Measurements from ENCODE around the gene KCTD5. TPM values are rescaled to one million over a fixed set of nuclear protein-coding genes. Genes with fewer than 3 reads are reported as not detected.
A peak's percentile ranks its signal among the peaks of the same experiment; 100 is the strongest.

KCTD5 gene, protein sequence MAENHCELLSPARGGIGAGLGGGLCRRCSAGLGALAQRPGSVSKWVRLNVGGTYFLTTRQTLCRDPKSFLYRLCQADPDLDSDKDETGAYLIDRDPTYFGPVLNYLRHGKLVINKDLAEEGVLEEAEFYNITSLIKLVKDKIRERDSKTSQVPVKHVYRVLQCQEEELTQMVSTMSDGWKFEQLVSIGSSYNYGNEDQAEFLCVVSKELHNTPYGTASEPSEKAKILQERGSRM
- total RNA-seq (2013; cell fraction: nucleolus; rRNA removed) = 17.9 and 27.0 TPM in 2 replicates
- total RNA-seq (2014; rRNA removed) (36.1 and 40.9 TPM in 2 replicates), total RNA-seq (2014; rRNA removed; fragmentation: Illumina TruSeq; extraction: Trizol) (24.1 and 24.2 TPM in 2 replicates), total RNA-seq (2021) (36.1 and 36.5 TPM in 2 replicates), polyA plus RNA-seq (2011; rRNA removed) (42.4 and 50.2 TPM in 2 replicates), polyA plus RNA-seq (2014; fragmentation: Illumina TruSeq; extraction: Trizol) (18.1 and 24.7 TPM in 2 replicates), polyA plus RNA-seq (2014; fragmentation: Nextera tagmentation; extraction: Ambion mirVana) (1 to 10 TPM in 1 of 2 experiments, under 1 TPM in 1; 0.58 to 3.0 TPM), polyA plus RNA-seq (2014; rRNA removed) (56.4 and 57.9 TPM in 2 replicates), polyA plus RNA-seq (2016; fragmentation: Nextera tagmentation; extraction: Ambion mirVana) (10 to 100 TPM; 38.1 to 42.3 TPM), polyA minus RNA-seq (2011; rRNA and poly(A)+ RNA removed) (34.3 and 36.0 TPM in 2 replicates), Bru-seq, nascent RNA (percentile 68 among the genes with signal in this experiment), BruChase-seq, experiment 1, labeled RNA remaining after a 6-hour chase (percentile 74 among the genes with signal in this experiment), BruChase-seq, experiment 2, labeled RNA remaining after a 2-hour chase (percentile 78 among the genes with signal in this experiment)
- polyA plus RNA-seq (2011; ENCODE audit: low read depth) = 16.7 TPM
- 62.7 and 95.3 TPM in 2 replicates for polyA plus RNA-seq (2011; cell fraction: cytosol; rRNA removed)
- polyA plus RNA-seq (2011; cell fraction: nucleus; rRNA removed) = 42.2 and 48.1 TPM in 2 replicates
- 23.3 and 35.2 TPM in 2 replicates for polyA plus RNA-seq (2012)
- polyA minus RNA-seq (2011; cell fraction: cytosol; rRNA and poly(A)+ RNA removed) = 13.5 and 17.0 TPM in 2 replicates
- 39.0 and 51.4 TPM in 2 replicates for polyA minus RNA-seq (2011; cell fraction: nucleus; rRNA and poly(A)+ RNA removed)
- long read RNA-seq, experiment 1, transcript KCTD5-201 (6 exons, 2,482 nt) = major isoform, 54 of 57 reads
- long read RNA-seq, experiment 1, partial matches to known transcripts = 1 of 57 reads
- long read RNA-seq, experiment 1, other reads (novel, unspliced or antisense) = 2 of 57 reads
- long read RNA-seq, experiment 2, partial matches to known transcripts = 1 of 7 reads
- long read RNA-seq, experiment 2, other reads (novel, unspliced or antisense) = 4 of 7 reads

DNA sequence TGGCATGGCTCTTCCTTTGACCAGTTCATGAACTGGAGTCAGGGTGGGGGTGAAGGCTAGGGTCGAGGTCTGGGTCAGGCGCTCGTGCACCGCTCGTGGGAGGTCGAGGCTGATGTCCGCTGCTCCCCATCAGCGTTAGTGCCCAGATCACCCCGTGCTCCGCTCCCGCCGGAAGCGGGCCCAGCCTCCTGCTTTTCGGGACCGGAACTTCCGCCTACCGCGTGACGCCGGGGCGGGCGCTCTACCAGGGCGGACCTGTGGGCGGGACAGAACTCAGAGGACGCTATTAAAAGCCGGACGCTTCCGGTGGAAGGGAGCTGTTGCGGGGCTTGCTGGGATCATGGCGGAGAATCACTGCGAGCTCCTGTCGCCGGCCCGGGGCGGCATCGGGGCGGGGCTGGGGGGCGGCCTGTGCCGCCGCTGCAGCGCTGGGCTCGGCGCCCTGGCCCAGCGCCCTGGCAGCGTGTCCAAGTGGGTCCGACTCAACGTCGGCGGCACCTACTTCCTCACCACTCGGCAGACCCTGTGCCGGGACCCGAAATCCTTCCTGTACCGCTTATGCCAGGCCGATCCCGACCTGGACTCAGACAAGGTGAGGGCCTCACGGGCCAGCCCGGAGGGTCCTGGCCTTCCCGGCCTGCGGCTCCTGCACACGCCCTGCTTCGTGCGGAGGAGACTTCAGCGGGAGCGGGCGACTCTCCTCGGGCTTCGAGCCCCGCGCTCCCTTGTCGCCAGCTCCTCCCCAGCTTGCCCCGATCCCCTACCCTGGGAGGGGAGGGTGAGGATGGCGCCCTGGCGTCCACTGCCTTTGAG, at the start of gene KCTD5:
KCTD5 (plus strand) TSS at position 315 of the 813 bp plus-strand sequence; CDS start at position 341, 26 bp downstream.
- peak; percentile 74 for DNase-seq (ENCODE audit: low read depth, low spot score)
- RAD21 ChIA-PET (ENCODE audit: unreplicated experiment) = interaction anchor here (1.0 kb wide), 1 partner anchor 9 kb away, joined by 11 read pairs; no protein-coding TSS in a partner anchor
- FAIRE-seq = no peak
- intact Hi-C loops (cut with micrococcal nuclease; ENCODE audit: unreplicated experiment) = loop anchor here (2.0 to 10.0 kb wide), 2 partner anchors 38 to 148 kb away; partner anchors contain the start of genes CEMP1, PDPK1 and PRSS27
- in situ Hi-C loops (cut with MboI) = no loop called here
- peak within 1 kb of the TSS; percentile 69 for H3K4me2 ChIP-seq (ENCODE audit: control insufficient read depth, insufficient read depth)
- peak within 1 kb of the TSS; percentile 82 for H3K27ac ChIP-seq (ENCODE audit: control insufficient read depth, insufficient read depth)
- H4K20me1 ChIP-seq (ENCODE audit: control insufficient read depth, insufficient read depth) = peaks cover under 1% of the 10 kb centered on the region; the same call in 1 of the 2 replicates
- H3K27me3 ChIP-seq (replicated peaks in 1 of 2; ENCODE audit: control insufficient read depth in 2 of 2, insufficient read depth in 2 of 2, low read length in 1 of 2) = no peaks in the 10 kb centered on the region
- peaks cover 32% of the 10 kb centered on the region for H3K79me2 ChIP-seq (ENCODE audit: control insufficient read depth, insufficient read depth, low read length)
- ATAC-seq = peak; percentile 81
- H3K4me3 ChIP-seq = peak within 1 kb of the TSS; percentile 94
- H3K36me3 ChIP-seq (ENCODE audit: control insufficient read depth in 2 of 2, insufficient read depth in 2 of 2, low read length in 1 of 2) = no peaks in the 10 kb centered on the region
- CTCF ChIA-PET = interaction anchor here (0.6 to 1.0 kb wide), 3 partner anchors 38 to 186 kb away, joined by 3 to 4 read pairs (median 3); partner anchors contain the start of gene PRSS27
- H2AFZ ChIP-seq (ENCODE audit: control insufficient read depth, low read depth, low read length) = peak within 1 kb of the TSS; percentile 93
- peak within 1 kb of the TSS; percentile 95 for H3K9ac ChIP-seq (ENCODE audit: control insufficient read depth, insufficient read depth, low read length)
- H3K9me3 ChIP-seq (replicated peaks; ENCODE audit: control insufficient read depth, insufficient read depth, low read length) = no peaks in the 10 kb centered on the region
- WGBS (ENCODE audit: insufficient coverage, insufficient replicate concordance, low lambda C conversion rate, missing lambda C conversion rate) = 1% methylated on average over 66 of the region's 73 CpGs
- BruUV-seq (replicated peaks) = no TSS peak
- POLR2A ChIA-PET = interaction anchor here (0.6 to 2.0 kb wide), 7 partner anchors 9 to 722 kb away, joined by 3 to 10 read pairs (median 3); partner anchors contain the start of gene FLYWCH1
- peaks cover 1% of the 10 kb centered on the region for H3K4me1 ChIP-seq (ENCODE audit: control insufficient read depth, insufficient read depth, low read length)
- SMC1A ChIA-PET (ENCODE audit: uncharacterized antibody, unreplicated experiment) = no interaction called here
- TF ChIP-seq TAF1 (IDR thresholded peaks at IDR 0.05; ENCODE audit: borderline replicate concordance, low read depth, low read length) (peak; percentile 99), ZNF207 (IDR thresholded peaks at IDR 0.05; ENCODE audit: borderline replicate concordance) (peak; percentile 97), SUZ12 (IDR thresholded peaks at IDR 0.05; ENCODE audit: unreplicated experiment) (no peak), RBBP5 (conservative IDR thresholded peaks at IDR 0.05) (no peak), ZNF622 (IDR thresholded peaks at IDR 0.05) (no peak), POLR2AphosphoS2 (IDR thresholded peaks at IDR 0.05; ENCODE audit: low read depth, low read length) (peak; percentile 74)
- TF ChIP-seq, protein P1, sequence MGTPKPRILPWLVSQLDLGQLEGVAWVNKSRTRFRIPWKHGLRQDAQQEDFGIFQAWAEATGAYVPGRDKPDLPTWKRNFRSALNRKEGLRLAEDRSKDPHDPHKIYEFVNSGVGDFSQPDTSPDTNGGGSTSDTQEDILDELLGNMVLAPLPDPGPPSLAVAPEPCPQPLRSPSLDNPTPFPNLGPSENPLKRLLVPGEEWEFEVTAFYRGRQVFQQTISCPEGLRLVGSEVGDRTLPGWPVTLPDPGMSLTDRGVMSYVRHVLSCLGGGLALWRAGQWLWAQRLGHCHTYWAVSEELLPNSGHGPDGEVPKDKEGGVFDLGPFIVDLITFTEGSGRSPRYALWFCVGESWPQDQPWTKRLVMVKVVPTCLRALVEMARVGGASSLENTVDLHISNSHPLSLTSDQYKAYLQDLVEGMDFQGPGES (IDR thresholded peaks at IDR 0.05) = peak; percentile 45; the same call in 1 of the 2 replicates
- TF ChIP-seq, protein P2, sequence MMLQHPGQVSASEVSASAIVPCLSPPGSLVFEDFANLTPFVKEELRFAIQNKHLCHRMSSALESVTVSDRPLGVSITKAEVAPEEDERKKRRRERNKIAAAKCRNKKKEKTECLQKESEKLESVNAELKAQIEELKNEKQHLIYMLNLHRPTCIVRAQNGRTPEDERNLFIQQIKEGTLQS (IDR thresholded peaks at IDR 0.05; ENCODE audit: borderline replicate concordance, extremely low read depth, low read depth, low read length) = peak; percentile 54; the same call in 1 of the 2 replicates
- TF ChIP-seq, protein P3, sequence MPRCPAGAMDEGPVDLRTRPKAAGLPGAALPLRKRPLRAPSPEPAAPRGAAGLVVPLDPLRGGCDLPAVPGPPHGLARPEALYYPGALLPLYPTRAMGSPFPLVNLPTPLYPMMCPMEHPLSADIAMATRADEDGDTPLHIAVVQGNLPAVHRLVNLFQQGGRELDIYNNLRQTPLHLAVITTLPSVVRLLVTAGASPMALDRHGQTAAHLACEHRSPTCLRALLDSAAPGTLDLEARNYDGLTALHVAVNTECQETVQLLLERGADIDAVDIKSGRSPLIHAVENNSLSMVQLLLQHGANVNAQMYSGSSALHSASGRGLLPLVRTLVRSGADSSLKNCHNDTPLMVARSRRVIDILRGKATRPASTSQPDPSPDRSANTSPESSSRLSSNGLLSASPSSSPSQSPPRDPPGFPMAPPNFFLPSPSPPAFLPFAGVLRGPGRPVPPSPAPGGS (IDR thresholded peaks at IDR 0.05; ENCODE audit: borderline replicate concordance, insufficient read depth, low read depth, low read length, poor library complexity, severe bottlenecking) = peak; percentile 41
- TF ChIP-seq, protein P4, sequence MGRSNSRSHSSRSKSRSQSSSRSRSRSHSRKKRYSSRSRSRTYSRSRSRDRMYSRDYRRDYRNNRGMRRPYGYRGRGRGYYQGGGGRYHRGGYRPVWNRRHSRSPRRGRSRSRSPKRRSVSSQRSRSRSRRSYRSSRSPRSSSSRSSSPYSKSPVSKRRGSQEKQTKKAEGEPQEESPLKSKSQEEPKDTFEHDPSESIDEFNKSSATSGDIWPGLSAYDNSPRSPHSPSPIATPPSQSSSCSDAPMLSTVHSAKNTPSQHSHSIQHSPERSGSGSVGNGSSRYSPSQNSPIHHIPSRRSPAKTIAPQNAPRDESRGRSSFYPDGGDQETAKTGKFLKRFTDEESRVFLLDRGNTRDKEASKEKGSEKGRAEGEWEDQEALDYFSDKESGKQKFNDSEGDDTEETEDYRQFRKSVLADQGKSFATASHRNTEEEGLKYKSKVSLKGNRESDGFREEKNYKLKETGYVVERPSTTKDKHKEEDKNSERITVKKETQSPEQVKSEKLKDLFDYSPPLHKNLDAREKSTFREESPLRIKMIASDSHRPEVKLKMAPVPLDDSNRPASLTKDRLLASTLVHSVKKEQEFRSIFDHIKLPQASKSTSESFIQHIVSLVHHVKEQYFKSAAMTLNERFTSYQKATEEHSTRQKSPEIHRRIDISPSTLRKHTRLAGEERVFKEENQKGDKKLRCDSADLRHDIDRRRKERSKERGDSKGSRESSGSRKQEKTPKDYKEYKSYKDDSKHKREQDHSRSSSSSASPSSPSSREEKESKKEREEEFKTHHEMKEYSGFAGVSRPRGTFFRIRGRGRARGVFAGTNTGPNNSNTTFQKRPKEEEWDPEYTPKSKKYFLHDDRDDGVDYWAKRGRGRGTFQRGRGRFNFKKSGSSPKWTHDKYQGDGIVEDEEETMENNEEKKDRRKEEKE (IDR thresholded peaks at IDR 0.05) = no peak

All from GM12878 (cell line).